WTC11 (cell line): ENCODE results near the gene TMEM263. TPM values are rescaled to one million over a fixed set of nuclear protein-coding genes. Genes with fewer than 3 reads are reported as not detected.
A peak's percentile ranks its signal among the peaks of the same experiment; 100 is the strongest.

Source experiments
- AFF4 ChIP-seq: sonication (generic); formaldehyde crosslinking; IDR thresholded peaks from 2 replicates; pipeline ENCODE4 v1.8.1; 2023; ENCODE audit warnings: mild to moderate bottlenecking, missing genetic modification reagents, borderline replicate concordance
- ATF2 ChIP-seq: sonication (generic); formaldehyde crosslinking; IDR thresholded peaks from 2 replicates; pipeline ENCODE4 v1.8.1; 2022; ENCODE audit warnings: low read depth, missing genetic modification reagents, borderline replicate concordance
- CBFB ChIP-seq: sonication (generic); formaldehyde crosslinking; IDR thresholded peaks from 2 replicates; pipeline ENCODE4 v1.8.1; 2022; ENCODE audit warnings: mild to moderate bottlenecking, low read depth, missing genetic modification reagents
- E2F5 ChIP-seq: sonication (generic); formaldehyde crosslinking; IDR thresholded peaks from 2 replicates; pipeline ENCODE4 v1.8.1; 2022; ENCODE audit warnings: mild to moderate bottlenecking, moderate library complexity, missing genetic modification reagents
- EMX1 ChIP-seq: fragments of 250-450 bp; sonication (Bioruptor Pico); IDR thresholded peaks from 2 replicates; pipeline ENCODE4 v1.8.0; 2021; ENCODE audit warnings: mild to moderate bottlenecking
- ESRRA ChIP-seq: sonication (generic); formaldehyde crosslinking; IDR thresholded peaks from 2 replicates; pipeline ENCODE4 v1.8.1; 2022; ENCODE audit warnings: mild to moderate bottlenecking, missing genetic modification reagents, borderline replicate concordance
- IRF2 ChIP-seq: sonication (generic); formaldehyde crosslinking; IDR thresholded peaks from 2 replicates; pipeline ENCODE4 v1.8.0; 2022; ENCODE audit warnings: low read depth, missing genetic modification reagents, borderline replicate concordance
- MAX ChIP-seq: sonication (generic); formaldehyde crosslinking; IDR thresholded peaks from 2 replicates; pipeline ENCODE4 v1.8.0; 2022; ENCODE audit warnings: mild to moderate bottlenecking, missing genetic modification reagents
- MXD4 ChIP-seq: fragments of 250-450 bp; sonication (Bioruptor Pico); IDR thresholded peaks from 2 replicates; pipeline ENCODE4 v1.8.0; 2021; ENCODE audit warnings: mild to moderate bottlenecking, moderate library complexity, borderline replicate concordance
- NFE2L1 ChIP-seq: sonication (generic); formaldehyde crosslinking; IDR thresholded peaks from 2 replicates; pipeline ENCODE4 v1.8.1; 2023; ENCODE audit warnings: missing genetic modification reagents
- NR3C1 ChIP-seq: sonication (generic); formaldehyde crosslinking; conservative IDR thresholded peaks from 2 replicates; pipeline ENCODE4 v1.8.1; 2023; ENCODE audit warnings: low read depth, mild to moderate bottlenecking, missing genetic modification reagents
- OVOL2 ChIP-seq: fragments of 250-450 bp; sonication (Bioruptor Pico); IDR thresholded peaks from 2 replicates; pipeline ENCODE4 v1.9.0; 2021; ENCODE audit warnings: mild to moderate bottlenecking, borderline replicate concordance
- RELA ChIP-seq: sonication (generic); formaldehyde crosslinking; IDR thresholded peaks from 2 replicates; pipeline ENCODE4 v1.8.1; 2022; ENCODE audit warnings: missing genetic modification reagents, mild to moderate bottlenecking, borderline replicate concordance
- SOX15 ChIP-seq: fragments of 250-450 bp; sonication (Bioruptor Pico); IDR thresholded peaks from 2 replicates; pipeline ENCODE4 v1.9.0; 2021; ENCODE audit warnings: mild to moderate bottlenecking
- TEAD1 ChIP-seq: sonication (generic); formaldehyde crosslinking; IDR thresholded peaks from 2 replicates; pipeline ENCODE4 v1.8.0; 2022; ENCODE audit warnings: mild to moderate bottlenecking, missing genetic modification reagents
- USF1 ChIP-seq: sonication (generic); formaldehyde crosslinking; IDR thresholded peaks from 2 replicates; pipeline ENCODE4 v1.8.0; 2022; ENCODE audit warnings: mild to moderate bottlenecking, missing genetic modification reagents
- USF2 ChIP-seq: sonication (generic); formaldehyde crosslinking; IDR thresholded peaks from 2 replicates; pipeline ENCODE4 v1.8.1; 2023; ENCODE audit warnings: mild to moderate bottlenecking, missing genetic modification reagents, moderate library complexity
- ZBTB21 ChIP-seq: sonication (generic); formaldehyde crosslinking; IDR thresholded peaks from 2 replicates; pipeline ENCODE4 v1.8.1; 2023; ENCODE audit warnings: mild to moderate bottlenecking, missing genetic modification reagents, borderline replicate concordance
- ZNF219 ChIP-seq: sonication (generic); formaldehyde crosslinking; IDR thresholded peaks from 2 replicates; pipeline ENCODE4 v1.8.0; 2023; ENCODE audit warnings: missing genetic modification reagents, mild to moderate bottlenecking, borderline replicate concordance
- ZNF263 ChIP-seq: sonication (generic); formaldehyde crosslinking; IDR thresholded peaks from 2 replicates; pipeline ENCODE4 v1.8.1; 2022; ENCODE audit warnings: low read depth, mild to moderate bottlenecking, moderate library complexity, missing genetic modification reagents
- ZNF396 ChIP-seq: fragments of 250-450 bp; sonication (Bioruptor Pico); IDR thresholded peaks from 2 replicates; pipeline ENCODE4 v1.8.0; 2021; ENCODE audit warnings: mild to moderate bottlenecking, moderate library complexity, borderline replicate concordance
- ZNF416 ChIP-seq: fragments of 250-450 bp; sonication (Bioruptor Pico); IDR thresholded peaks from 2 replicates; pipeline ENCODE4 v1.9.0; 2021; ENCODE audit warnings: mild to moderate bottlenecking, inconsistent platforms
- ZNF423 ChIP-seq: fragments of 250-450 bp; sonication (Bioruptor Pico); IDR thresholded peaks from 2 replicates; pipeline ENCODE4 v2.1.2; 2022; ENCODE audit warnings: mild to moderate bottlenecking, moderate library complexity
- total RNA-seq: library from RNA; stranded (reverse); gene quantifications from 3 replicates; pipeline ENCODE4 v1.2.3, GENCODE V29; 2021
- TF ChIP-seq, protein P1 (sequence below): sonication (generic); formaldehyde crosslinking; IDR thresholded peaks from 2 replicates; pipeline ENCODE4 v1.8.1; 2023; ENCODE audit warnings: mild to moderate bottlenecking, missing genetic modification reagents
- TF ChIP-seq, protein P2 (sequence below): sonication (generic); formaldehyde crosslinking; IDR thresholded peaks from 2 replicates; pipeline ENCODE4 v1.8.0; 2022; ENCODE audit warnings: missing genetic modification reagents

The TMEM263 gene
- total RNA-seq, 1 experiment from 2014 or later = 18.0 TPM

- no peak for TF ChIP-seq ZNF396 (CRISPR knock-in tag)
- no peak for TF ChIP-seq SOX15 (CRISPR knock-in tag)
- TF ChIP-seq EMX1 = no peak
- no peak for TF ChIP-seq ATF2 (CRISPR knock-in tag)
- no peak for TF ChIP-seq ESRRA (CRISPR knock-in tag)
- no peak for TF ChIP-seq NFE2L1 (CRISPR knock-in tag)
- peak; percentile 46; the same call in 1 of the 2 replicates for TF ChIP-seq USF1 (CRISPR knock-in tag)
- TF ChIP-seq, protein P1, sequence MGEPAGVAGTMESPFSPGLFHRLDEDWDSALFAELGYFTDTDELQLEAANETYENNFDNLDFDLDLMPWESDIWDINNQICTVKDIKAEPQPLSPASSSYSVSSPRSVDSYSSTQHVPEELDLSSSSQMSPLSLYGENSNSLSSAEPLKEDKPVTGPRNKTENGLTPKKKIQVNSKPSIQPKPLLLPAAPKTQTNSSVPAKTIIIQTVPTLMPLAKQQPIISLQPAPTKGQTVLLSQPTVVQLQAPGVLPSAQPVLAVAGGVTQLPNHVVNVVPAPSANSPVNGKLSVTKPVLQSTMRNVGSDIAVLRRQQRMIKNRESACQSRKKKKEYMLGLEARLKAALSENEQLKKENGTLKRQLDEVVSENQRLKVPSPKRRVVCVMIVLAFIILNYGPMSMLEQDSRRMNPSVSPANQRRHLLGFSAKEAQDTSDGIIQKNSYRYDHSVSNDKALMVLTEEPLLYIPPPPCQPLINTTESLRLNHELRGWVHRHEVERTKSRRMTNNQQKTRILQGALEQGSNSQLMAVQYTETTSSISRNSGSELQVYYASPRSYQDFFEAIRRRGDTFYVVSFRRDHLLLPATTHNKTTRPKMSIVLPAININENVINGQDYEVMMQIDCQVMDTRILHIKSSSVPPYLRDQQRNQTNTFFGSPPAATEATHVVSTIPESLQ (CRISPR knock-in tag) = no peak
- TF ChIP-seq IRF2 (CRISPR knock-in tag) = no peak
- TF ChIP-seq ZNF416 (CRISPR knock-in tag) = no peak
- TF ChIP-seq ZNF423 (CRISPR knock-in tag) = peak; percentile 89
- TF ChIP-seq CBFB (CRISPR knock-in tag) = no peak
- peak; percentile 93 for TF ChIP-seq MAX (CRISPR knock-in tag)
- no peak; the same call in 1 of the 2 replicates for TF ChIP-seq OVOL2 (CRISPR knock-in tag)
- TF ChIP-seq USF2 = no peak
- no peak for TF ChIP-seq RELA
- no peak for TF ChIP-seq AFF4 (CRISPR knock-in tag)
- peak; percentile 86 for TF ChIP-seq E2F5 (CRISPR knock-in tag)
- no peak for TF ChIP-seq ZNF263
- TF ChIP-seq ZBTB21 = 0 out of 2 replicates have a peak, but pooled peaks have one; percentile 21
- TF ChIP-seq TEAD1 (CRISPR knock-in tag) = 0 out of 2 replicates have a peak, but pooled peaks have one; percentile 30
- TF ChIP-seq ZNF219 = no peak; the same call in 1 of the 2 replicates
- no peak for TF ChIP-seq MXD4
- TF ChIP-seq, protein P2, sequence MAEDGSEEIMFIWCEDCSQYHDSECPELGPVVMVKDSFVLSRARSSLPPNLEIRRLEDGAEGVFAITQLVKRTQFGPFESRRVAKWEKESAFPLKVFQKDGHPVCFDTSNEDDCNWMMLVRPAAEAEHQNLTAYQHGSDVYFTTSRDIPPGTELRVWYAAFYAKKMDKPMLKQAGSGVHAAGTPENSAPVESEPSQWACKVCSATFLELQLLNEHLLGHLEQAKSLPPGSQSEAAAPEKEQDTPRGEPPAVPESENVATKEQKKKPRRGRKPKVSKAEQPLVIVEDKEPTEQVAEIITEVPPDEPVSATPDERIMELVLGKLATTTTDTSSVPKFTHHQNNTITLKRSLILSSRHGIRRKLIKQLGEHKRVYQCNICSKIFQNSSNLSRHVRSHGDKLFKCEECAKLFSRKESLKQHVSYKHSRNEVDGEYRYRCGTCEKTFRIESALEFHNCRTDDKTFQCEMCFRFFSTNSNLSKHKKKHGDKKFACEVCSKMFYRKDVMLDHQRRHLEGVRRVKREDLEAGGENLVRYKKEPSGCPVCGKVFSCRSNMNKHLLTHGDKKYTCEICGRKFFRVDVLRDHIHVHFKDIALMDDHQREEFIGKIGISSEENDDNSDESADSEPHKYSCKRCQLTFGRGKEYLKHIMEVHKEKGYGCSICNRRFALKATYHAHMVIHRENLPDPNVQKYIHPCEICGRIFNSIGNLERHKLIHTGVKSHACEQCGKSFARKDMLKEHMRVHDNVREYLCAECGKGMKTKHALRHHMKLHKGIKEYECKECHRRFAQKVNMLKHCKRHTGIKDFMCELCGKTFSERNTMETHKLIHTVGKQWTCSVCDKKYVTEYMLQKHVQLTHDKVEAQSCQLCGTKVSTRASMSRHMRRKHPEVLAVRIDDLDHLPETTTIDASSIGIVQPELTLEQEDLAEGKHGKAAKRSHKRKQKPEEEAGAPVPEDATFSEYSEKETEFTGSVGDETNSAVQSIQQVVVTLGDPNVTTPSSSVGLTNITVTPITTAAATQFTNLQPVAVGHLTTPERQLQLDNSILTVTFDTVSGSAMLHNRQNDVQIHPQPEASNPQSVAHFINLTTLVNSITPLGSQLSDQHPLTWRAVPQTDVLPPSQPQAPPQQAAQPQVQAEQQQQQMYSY (CRISPR knock-in tag) = peak; percentile 19; the same call in 1 of the 2 replicates
- no peak for TF ChIP-seq NR3C1
Measured at GRCh38 chr12:106955377-106956047, at the start of gene TMEM263 (continued).
